OCI-LY3 (cell line): ENCODE data around the gene MOCS3.

ENCODE experiments used
- CTCF ChIP-seq: fragments of 200-600, 300-600 bp; sonication (generic); IDR thresholded peaks from 2 replicates; pipeline ENCODE4 v1.5.1; 2014; ENCODE audit warnings: antibody characterized with exemption, low read length, low read depth
- EZH2phosphoT487 ChIP-seq: fragments of 200-600 bp; shearing (Covaris generic); IDR thresholded peaks from 2 replicates; pipeline ENCODE4 v1.6.1; 2018; ENCODE audit warnings: antibody characterized with exemption, mixed run types, low read depth

- TF ChIP-seq CTCF, result no peak
- TF ChIP-seq EZH2phosphoT487, result no peak
These were observed 40.7 kb downstream of the MOCS3 start for GRCh38 chr20:50999355-50999754.
